Nephron progenitor cell (in vitro differentiated cells): ENCODE data around the gene CBL.
"Not testable (repeated sequence)": the region's sequence is repeated elsewhere in the genome, so short reads cannot be mapped to it uniquely, and the experiment has no call there.

Experiments
- DNase-seq: peaks from one replicate; pipeline ENCODE4 v3.0.0; 2021
- H3K27ac Mint-ChIP-seq: 2 replicates; pipeline ENCODE4 v1.8.0; 2021; ENCODE audit warnings: mild to moderate bottlenecking, moderate library complexity, mixed read lengths
- H3K27me3 Mint-ChIP-seq: 2 replicates; pipeline ENCODE4 v1.8.0; 2021; ENCODE audit warnings: mild to moderate bottlenecking, low read depth, mixed read lengths; ENCODE audit not compliant: poor library complexity
- H3K36me3 Mint-ChIP-seq: 2 replicates; pipeline ENCODE4 v1.8.0; 2021; ENCODE audit warnings: low read depth, mixed read lengths
- H3K4me1 Mint-ChIP-seq: 2 replicates; pipeline ENCODE4 v1.8.0; 2021; ENCODE audit warnings: mixed read lengths
- H3K4me3 Mint-ChIP-seq: 2 replicates; pipeline ENCODE4 v1.8.0; 2021; ENCODE audit warnings: mild to moderate bottlenecking, moderate library complexity, mixed read lengths
- H3K9me3 Mint-ChIP-seq: 2 replicates; pipeline ENCODE4 v1.8.0; 2021; ENCODE audit warnings: mild to moderate bottlenecking, moderate library complexity, mixed read lengths
- CTCF ChIP-seq: fragments of 200-600 bp; sonication (generic); IDR thresholded peaks from 2 replicates; pipeline ENCODE4 v1.5.0; 2021; ENCODE audit warnings: antibody characterized with exemption

Gene CBL

GRCh38 chr11:119193626-119194025 lies 12.5 kb upstream of the CBL start:
- peaks cover 8% of the 10 kb centered on the region for H3K27me3 Mint-ChIP-seq
- no peak for DNase-seq
- no peak for TF ChIP-seq CTCF
- peaks cover 29% of the 10 kb centered on the region for H3K4me1 Mint-ChIP-seq
- no peak overlapping the region for H3K4me3 Mint-ChIP-seq
- no peak overlapping the region for H3K27ac Mint-ChIP-seq
- no peaks in the 10 kb centered on the region for H3K36me3 Mint-ChIP-seq
- H3K9me3 Mint-ChIP-seq = no peaks in the 10 kb centered on the region

- Mint-ChIP-seq H3K9me3 (no peaks in the 10 kb centered on the region), H3K27me3 (peaks cover 2% of the 10 kb centered on the region), H3K4me1 (peaks cover 16% of the 10 kb centered on the region), H3K4me3 (no peak overlapping the region), H3K36me3 (no peaks in the 10 kb centered on the region), H3K27ac (no peak overlapping the region)
- no peak for DNase-seq
- TF ChIP-seq CTCF = no peak
Measured at GRCh38 chr11:119194811-119195440, 11.2 kb upstream of the CBL start.

GRCh38 chr11:119195680-119196079 lies 10.5 kb upstream of the CBL start:
- H3K27ac Mint-ChIP-seq = no peak overlapping the region
- DNase-seq = peak; percentile 25
- H3K4me3 Mint-ChIP-seq = peak overlapping the region; percentile 28

GRCh38 chr11:119196833-119197483 lies 9.2 kb upstream of the CBL start:
- peak; percentile 82 for TF ChIP-seq CTCF
- no peak overlapping the region for H3K4me3 Mint-ChIP-seq
- no peaks in the 10 kb centered on the region for H3K36me3 Mint-ChIP-seq
- H3K4me1 Mint-ChIP-seq = peaks cover 5% of the 10 kb centered on the region
- no peaks in the 10 kb centered on the region for H3K9me3 Mint-ChIP-seq
- H3K27me3 Mint-ChIP-seq = peaks cover 9% of the 10 kb centered on the region
- DNase-seq = peak; percentile 66
- no peak overlapping the region for H3K27ac Mint-ChIP-seq

More at GRCh38 chr11:119195680-119196079, 10.5 kb upstream of the CBL start:
- Mint-ChIP-seq H3K4me1 (peaks cover 8% of the 10 kb centered on the region), H3K36me3 (no peaks in the 10 kb centered on the region), H3K27me3 (peaks cover under 1% of the 10 kb centered on the region), H3K9me3 (no peaks in the 10 kb centered on the region)
- TF ChIP-seq CTCF = no peak

GRCh38 chr11:119198925-119199324 lies 7.2 kb upstream of the CBL start:
- Mint-ChIP-seq H3K4me3 (no peak overlapping the region), H3K27me3 (peaks cover 12% of the 10 kb centered on the region), H3K36me3 (no peaks in the 10 kb centered on the region), H3K4me1 (peaks cover 5% of the 10 kb centered on the region), H3K27ac (no peak overlapping the region), H3K9me3 (no peaks in the 10 kb centered on the region)
- no peak for TF ChIP-seq CTCF
- no peak for DNase-seq

GRCh38 chr11:119201236-119201635 lies 4.9 kb upstream of the CBL start:
- not testable (repeated sequence) for H3K9me3 Mint-ChIP-seq, H3K36me3 Mint-ChIP-seq, H3K27ac Mint-ChIP-seq, DNase-seq, H3K4me3 Mint-ChIP-seq
- Mint-ChIP-seq H3K27me3 (peaks cover 14% of the 10 kb centered on the region), H3K4me1 (peaks cover 21% of the 10 kb centered on the region)
